ENCODE results near the gene KLHL2.

DNA sequence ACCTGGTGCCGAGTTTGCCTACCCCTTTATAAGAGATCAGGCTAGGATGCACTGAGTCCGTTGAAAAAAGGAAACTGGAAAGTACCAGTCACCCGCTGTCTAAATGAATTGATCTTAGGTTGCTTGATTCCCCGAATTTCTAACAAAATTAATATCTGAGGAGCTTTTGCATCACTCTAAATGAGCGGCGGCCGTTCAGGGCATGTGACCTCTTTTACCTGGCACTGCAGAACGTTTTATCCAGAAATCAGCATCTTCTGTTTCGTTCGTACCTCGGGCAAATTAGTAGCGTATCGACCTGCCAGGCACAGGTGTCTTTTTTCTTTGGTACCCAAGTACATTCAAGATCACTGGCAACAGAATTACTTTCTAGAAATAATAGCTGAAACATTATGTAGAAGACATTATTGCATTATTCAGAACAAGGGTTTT, 876 bp downstream of the KLHL2 start:
- TF ChIP-seq, protein P1, sequence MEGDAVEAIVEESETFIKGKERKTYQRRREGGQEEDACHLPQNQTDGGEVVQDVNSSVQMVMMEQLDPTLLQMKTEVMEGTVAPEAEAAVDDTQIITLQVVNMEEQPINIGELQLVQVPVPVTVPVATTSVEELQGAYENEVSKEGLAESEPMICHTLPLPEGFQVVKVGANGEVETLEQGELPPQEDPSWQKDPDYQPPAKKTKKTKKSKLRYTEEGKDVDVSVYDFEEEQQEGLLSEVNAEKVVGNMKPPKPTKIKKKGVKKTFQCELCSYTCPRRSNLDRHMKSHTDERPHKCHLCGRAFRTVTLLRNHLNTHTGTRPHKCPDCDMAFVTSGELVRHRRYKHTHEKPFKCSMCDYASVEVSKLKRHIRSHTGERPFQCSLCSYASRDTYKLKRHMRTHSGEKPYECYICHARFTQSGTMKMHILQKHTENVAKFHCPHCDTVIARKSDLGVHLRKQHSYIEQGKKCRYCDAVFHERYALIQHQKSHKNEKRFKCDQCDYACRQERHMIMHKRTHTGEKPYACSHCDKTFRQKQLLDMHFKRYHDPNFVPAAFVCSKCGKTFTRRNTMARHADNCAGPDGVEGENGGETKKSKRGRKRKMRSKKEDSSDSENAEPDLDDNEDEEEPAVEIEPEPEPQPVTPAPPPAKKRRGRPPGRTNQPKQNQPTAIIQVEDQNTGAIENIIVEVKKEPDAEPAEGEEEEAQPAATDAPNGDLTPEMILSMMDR (IDR thresholded peaks at IDR 0.05) = no peak
- TF ChIP-seq POLR2AphosphoS5 (IDR thresholded peaks at IDR 0.05) = no peak
